WTC11 (cell line): ENCODE measurements around the gene RBM44. TPM values are rescaled to one million over a fixed set of nuclear protein-coding genes. Genes with fewer than 3 reads are reported as not detected.

Experiments used
- ATAC-seq: fragments of 200-7000 bp; cut with Tn5 transposase; 2 replicates; pipeline ENCODE4 v1.10.0; 2021; ENCODE audit warnings: mild to moderate bottlenecking, moderate library complexity
- CTCF ChIA-PET: fragments of 300-600 bp; sonication (Branson Sonifier 250); formaldehyde crosslinking; loops from one replicate; lab custom pipeline; 2021; ENCODE audit warnings: antibody characterized with exemption; lab: Charles Lee
- POLR2A ChIA-PET: fragments of 350-600 bp; sonication (Branson Sonifier 250); formaldehyde crosslinking; loops from one replicate; lab custom pipeline; 2021; ENCODE audit warnings: antibody characterized with exemption; lab: Charles Lee
- DNase-seq: peaks from one replicate; pipeline ENCODE4 v3.0.0; 2021; ENCODE audit warnings: low spot score
- H3K27ac Mint-ChIP-seq: 2 replicates; pipeline ENCODE4 v1.8.0; 2021; ENCODE audit warnings: mixed read lengths
- H3K27me3 Mint-ChIP-seq: 2 replicates; pipeline ENCODE4 v1.8.0; 2021; ENCODE audit warnings: low read depth, mild to moderate bottlenecking, moderate library complexity, mixed read lengths
- H3K36me3 Mint-ChIP-seq: 2 replicates; pipeline ENCODE4 v1.8.0; 2021; ENCODE audit warnings: mixed read lengths
- H3K4me1 Mint-ChIP-seq: 2 replicates; pipeline ENCODE4 v1.8.0; 2022; ENCODE audit warnings: mixed read lengths
- H3K4me3 Mint-ChIP-seq: 2 replicates; pipeline ENCODE4 v1.8.0; 2021; ENCODE audit warnings: mild to moderate bottlenecking, moderate library complexity, mixed read lengths
- H3K9me3 Mint-ChIP-seq: 2 replicates; pipeline ENCODE4 v1.8.0; 2021; ENCODE audit warnings: mixed read lengths
- CBFB ChIP-seq: sonication (generic); formaldehyde crosslinking; IDR thresholded peaks from 2 replicates; pipeline ENCODE4 v1.8.1; 2022; ENCODE audit warnings: mild to moderate bottlenecking, low read depth, missing genetic modification reagents
- CREB1 ChIP-seq: sonication (generic); formaldehyde crosslinking; IDR thresholded peaks from 2 replicates; pipeline ENCODE4 v1.8.0; 2023; ENCODE audit warnings: mild to moderate bottlenecking, missing genetic modification reagents
- ELF4 ChIP-seq: sonication (generic); formaldehyde crosslinking; IDR thresholded peaks from 2 replicates; pipeline ENCODE4 v1.8.1; 2022; ENCODE audit warnings: low read depth, mild to moderate bottlenecking, moderate library complexity, missing genetic modification reagents
- ETV6 ChIP-seq: sonication (generic); formaldehyde crosslinking; IDR thresholded peaks from 2 replicates; pipeline ENCODE4 v1.8.1; 2022; ENCODE audit warnings: mild to moderate bottlenecking, missing genetic modification reagents
- MYBL2 ChIP-seq: sonication (generic); formaldehyde crosslinking; IDR thresholded peaks from 2 replicates; pipeline ENCODE4 v1.8.1; 2023; ENCODE audit warnings: mild to moderate bottlenecking, moderate library complexity, missing genetic modification reagents
- NFYB ChIP-seq: sonication (generic); formaldehyde crosslinking; conservative IDR thresholded peaks from 2 replicates; pipeline ENCODE4 v1.8.0; 2022; ENCODE audit warnings: low read depth, missing genetic modification reagents
- SMAD3 ChIP-seq: sonication (generic); formaldehyde crosslinking; IDR thresholded peaks from 2 replicates; pipeline ENCODE4 v1.8.0; 2022; ENCODE audit warnings: missing genetic modification reagents, mild to moderate bottlenecking, borderline replicate concordance
- TCF7 ChIP-seq: sonication (generic); formaldehyde crosslinking; IDR thresholded peaks from 2 replicates; pipeline ENCODE4 v1.8.0; 2022; ENCODE audit warnings: mild to moderate bottlenecking, low read depth, missing genetic modification reagents, moderate library complexity
- ZNF671 ChIP-seq: fragments of 250-450 bp; sonication (Bioruptor Pico); IDR thresholded peaks from 2 replicates; pipeline ENCODE4 v1.8.0; 2021; ENCODE audit warnings: mild to moderate bottlenecking
- total RNA-seq: library from RNA; stranded (reverse); gene quantifications from 3 replicates; pipeline ENCODE4 v1.2.3, GENCODE V29; 2021
- TF ChIP-seq, protein P1 (sequence below): sonication (generic); formaldehyde crosslinking; IDR thresholded peaks from 2 replicates; pipeline ENCODE4 v1.8.1; 2023; ENCODE audit warnings: mild to moderate bottlenecking, missing genetic modification reagents, moderate library complexity
- TF ChIP-seq, protein P2 (sequence below): sonication (generic); formaldehyde crosslinking; IDR thresholded peaks from 2 replicates; pipeline ENCODE4 v1.8.1; 2022; ENCODE audit warnings: low read depth, missing genetic modification reagents, borderline replicate concordance
- TF ChIP-seq, protein P3 (sequence below): fragments of 250-450 bp; sonication (Bioruptor Pico); conservative IDR thresholded peaks from 2 replicates; pipeline ENCODE4 v1.9.0; 2021; ENCODE audit warnings: mild to moderate bottlenecking
- TF ChIP-seq, protein P4 (sequence below): sonication (generic); formaldehyde crosslinking; IDR thresholded peaks from 2 replicates; pipeline ENCODE4 v1.8.0; 2022; ENCODE audit warnings: mild to moderate bottlenecking, missing genetic modification reagents
- TF ChIP-seq, protein P5 (sequence below): sonication (generic); formaldehyde crosslinking; IDR thresholded peaks from 2 replicates; pipeline ENCODE4 v1.8.1; 2023; ENCODE audit warnings: mild to moderate bottlenecking, missing genetic modification reagents, borderline replicate concordance
- TF ChIP-seq, protein P6 (sequence below): sonication (generic); formaldehyde crosslinking; IDR thresholded peaks from 2 replicates; pipeline ENCODE4 v1.8.0; 2022; ENCODE audit warnings: missing genetic modification reagents

The RBM44 gene
- total RNA-seq, 1 experiment from 2014 or later = 1.3 TPM

DNA sequence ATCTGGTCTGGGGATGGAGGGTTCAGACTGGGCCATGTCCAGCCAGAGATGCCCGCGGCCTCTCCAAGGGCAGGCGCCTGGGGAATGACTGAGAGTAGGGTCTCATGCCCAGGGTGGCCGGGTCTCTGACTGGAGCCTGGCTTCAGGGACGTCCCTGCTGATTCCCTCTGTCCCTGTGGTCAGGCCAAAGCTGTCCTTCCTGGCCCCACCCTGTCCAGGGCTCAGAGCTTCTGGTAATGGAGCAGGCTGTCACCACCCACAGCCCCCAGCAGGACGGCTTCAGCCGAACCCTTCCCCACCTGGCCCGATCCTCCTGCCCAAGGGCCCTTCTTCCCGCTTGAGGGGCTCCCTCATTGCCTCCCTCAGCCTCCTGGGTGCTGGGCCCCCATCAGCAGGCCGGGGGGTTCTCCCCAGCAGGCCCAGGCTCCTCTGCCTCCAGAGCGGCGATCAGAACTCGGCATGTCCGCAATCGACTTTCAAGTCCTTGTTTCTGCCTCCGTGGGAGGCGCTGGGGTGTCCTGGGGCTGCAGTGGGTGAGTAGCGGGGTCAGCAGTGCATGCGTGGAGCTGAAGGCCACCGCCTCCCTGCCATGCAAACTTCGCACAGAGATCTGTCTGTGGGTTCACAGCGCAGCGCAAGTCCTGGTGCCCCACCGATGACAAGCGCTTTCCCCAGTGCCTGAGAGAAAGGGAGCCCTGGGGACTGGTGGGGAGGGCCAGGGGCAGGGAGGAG lies 79.2 kb downstream of the RBM44 start (continued):
- no peak for TF ChIP-seq CBFB (CRISPR knock-in tag)

DNA sequence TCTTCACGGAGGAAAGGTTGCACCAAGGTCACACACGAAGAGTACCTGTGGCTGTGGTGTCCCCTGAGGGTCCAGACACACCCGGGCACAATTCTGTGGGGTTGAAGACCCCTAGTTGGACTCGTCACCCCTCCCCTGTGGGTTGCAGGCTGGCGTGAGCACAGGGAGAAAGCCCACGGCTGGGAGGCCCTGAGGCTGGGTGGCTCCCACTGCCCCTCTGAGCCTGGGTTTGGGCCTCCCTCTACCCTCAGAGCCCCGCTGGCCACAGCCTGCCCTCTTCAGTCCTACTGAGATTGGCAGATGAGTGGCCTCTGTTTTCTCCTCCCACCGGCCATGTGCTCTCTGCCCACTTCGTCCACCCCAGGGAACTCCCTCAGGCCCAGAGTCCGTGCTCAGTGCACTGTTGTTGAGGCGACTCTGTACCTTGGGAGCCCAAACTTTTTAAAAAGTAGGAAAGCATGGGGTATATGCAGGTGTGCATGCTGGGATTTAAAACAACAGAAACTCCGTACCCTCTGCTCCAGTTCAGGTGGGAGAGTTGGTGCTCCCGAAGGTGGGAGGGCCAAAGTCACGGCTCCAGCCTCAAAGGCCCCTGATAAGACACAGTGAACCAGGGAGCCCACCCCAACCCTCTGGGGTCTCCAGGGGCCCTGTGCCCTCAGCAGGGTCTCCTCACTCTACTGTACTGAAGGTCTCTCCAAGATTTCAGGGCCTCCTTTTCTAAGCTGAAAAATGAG lies 79.9 kb downstream of the RBM44 start:
- peak; percentile 4 for DNase-seq
- H3K9me3 Mint-ChIP-seq = peaks cover 3% of the 10 kb centered on the region; the same call in 1 of the 2 replicates
- ChIA-PET CTCF (no interaction called here), POLR2A (no interaction called here)
- no peak for ATAC-seq
- no peaks in the 10 kb centered on the region for H3K27me3 Mint-ChIP-seq
- peaks cover 7% of the 10 kb centered on the region for H3K4me1 Mint-ChIP-seq
- no peaks in the 10 kb centered on the region for H3K36me3 Mint-ChIP-seq
- TF ChIP-seq SMAD3 (no peak), ZNF671 (no peak), ETV6 (CRISPR knock-in tag) (no peak), NFYB (CRISPR knock-in tag) (no peak)
- TF ChIP-seq, protein P1, sequence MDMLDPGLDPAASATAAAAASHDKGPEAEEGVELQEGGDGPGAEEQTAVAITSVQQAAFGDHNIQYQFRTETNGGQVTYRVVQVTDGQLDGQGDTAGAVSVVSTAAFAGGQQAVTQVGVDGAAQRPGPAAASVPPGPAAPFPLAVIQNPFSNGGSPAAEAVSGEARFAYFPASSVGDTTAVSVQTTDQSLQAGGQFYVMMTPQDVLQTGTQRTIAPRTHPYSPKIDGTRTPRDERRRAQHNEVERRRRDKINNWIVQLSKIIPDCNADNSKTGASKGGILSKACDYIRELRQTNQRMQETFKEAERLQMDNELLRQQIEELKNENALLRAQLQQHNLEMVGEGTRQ = no peak
- TF ChIP-seq, protein P2, sequence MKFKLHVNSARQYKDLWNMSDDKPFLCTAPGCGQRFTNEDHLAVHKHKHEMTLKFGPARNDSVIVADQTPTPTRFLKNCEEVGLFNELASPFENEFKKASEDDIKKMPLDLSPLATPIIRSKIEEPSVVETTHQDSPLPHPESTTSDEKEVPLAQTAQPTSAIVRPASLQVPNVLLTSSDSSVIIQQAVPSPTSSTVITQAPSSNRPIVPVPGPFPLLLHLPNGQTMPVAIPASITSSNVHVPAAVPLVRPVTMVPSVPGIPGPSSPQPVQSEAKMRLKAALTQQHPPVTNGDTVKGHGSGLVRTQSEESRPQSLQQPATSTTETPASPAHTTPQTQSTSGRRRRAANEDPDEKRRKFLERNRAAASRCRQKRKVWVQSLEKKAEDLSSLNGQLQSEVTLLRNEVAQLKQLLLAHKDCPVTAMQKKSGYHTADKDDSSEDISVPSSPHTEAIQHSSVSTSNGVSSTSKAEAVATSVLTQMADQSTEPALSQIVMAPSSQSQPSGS (CRISPR knock-in tag) = no peak
- TF ChIP-seq, protein P3, sequence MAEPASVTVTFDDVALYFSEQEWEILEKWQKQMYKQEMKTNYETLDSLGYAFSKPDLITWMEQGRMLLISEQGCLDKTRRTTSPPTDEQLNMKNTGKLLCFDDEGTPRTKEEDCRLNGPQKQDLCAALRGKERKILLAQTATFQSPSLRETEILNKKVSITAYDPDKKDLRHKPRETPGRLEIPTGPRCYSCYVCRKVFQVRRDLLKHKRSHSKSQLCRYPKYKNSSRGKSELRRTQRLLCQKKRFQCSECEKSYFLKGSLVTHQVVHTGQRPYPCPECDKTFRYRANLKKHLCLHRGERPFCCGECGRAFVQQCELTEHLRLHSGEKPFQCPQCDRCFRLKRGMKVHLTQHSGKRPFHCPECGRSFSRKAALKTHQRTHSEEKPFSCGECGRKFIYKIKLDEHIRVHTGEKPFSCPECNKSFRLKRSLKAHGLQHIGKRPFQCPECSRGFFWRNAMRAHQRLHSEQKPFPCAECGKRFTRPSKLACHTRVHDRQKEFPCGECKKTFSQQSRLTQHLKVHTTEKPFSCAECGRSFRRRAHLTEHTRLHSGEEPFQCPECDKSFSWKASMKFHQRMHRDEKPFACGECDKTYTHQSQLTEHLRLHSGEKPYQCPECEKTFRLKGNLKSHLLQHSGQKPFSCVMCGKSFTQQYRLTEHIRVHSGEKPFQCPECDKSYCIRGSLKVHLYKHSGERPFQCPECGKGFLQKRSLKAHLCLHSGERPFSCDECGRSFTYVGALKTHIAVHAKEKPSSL (CRISPR knock-in tag) = no peak
- no peak overlapping the region for H3K4me3 Mint-ChIP-seq
- H3K27ac Mint-ChIP-seq = no peak overlapping the region

DNA sequence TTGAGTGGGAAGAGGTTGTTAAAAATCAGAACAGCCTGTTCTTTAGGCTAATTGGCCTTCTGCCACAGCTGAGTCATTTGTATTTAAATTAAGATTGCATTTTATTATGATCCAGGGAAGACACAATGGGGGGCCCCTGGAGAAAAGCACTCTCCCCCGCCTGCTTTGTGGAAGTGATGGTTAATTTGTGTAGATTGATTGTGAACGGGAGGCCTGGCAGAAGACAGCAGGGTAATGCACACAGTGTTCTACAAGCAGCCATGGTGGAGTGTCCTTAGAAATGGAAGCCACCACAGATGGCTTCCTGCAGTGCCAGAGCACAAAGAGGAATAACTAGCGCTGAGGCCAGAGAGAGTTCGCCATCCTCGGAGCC lies 80.5 kb downstream of the RBM44 start:
- Mint-ChIP-seq H3K4me1 (peaks cover 7% of the 10 kb centered on the region), H3K4me3 (no peak overlapping the region), H3K36me3 (no peaks in the 10 kb centered on the region), H3K27ac (peak overlapping the region; percentile 60; the same call in 1 of the 2 replicates), H3K9me3 (peaks cover 3% of the 10 kb centered on the region; the same call in 1 of the 2 replicates), H3K27me3 (no peaks in the 10 kb centered on the region)
- ChIA-PET CTCF (no interaction called here), POLR2A (no interaction called here)
- no peak for TF ChIP-seq MYBL2
- TF ChIP-seq ELF4 (CRISPR knock-in tag) = no peak
- ATAC-seq = no peak
- peak; percentile 2 for DNase-seq

DNA sequence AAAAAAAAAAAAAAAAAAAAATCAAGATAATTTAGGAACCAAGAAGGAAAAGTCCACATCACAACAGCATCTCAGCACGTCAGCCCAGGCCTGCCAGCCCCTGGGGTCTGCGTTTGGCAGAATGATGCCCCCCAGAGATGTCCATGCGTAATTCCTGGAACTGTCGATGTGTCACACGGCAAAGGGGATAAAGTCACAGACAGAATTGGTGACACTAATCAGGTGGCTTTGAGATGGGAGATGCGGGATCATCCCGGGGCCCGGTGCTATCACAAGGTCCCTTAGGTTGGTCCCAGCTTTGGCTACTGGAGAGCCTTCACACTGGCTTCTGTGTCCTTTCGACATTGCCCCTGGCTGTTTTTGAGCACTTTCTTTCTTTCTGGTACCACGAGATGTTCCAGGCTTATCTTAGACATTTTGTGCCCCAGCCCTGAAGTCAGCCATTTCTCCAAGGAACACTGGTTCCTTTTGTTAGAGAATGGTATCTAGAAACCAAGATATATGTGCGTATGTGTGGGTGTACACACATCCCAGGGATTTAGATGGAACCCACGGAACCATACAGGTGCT lies 81.5 kb downstream of the RBM44 start:
- no peak for ATAC-seq
- ChIA-PET POLR2A (no interaction called here), CTCF (no interaction called here)
- Mint-ChIP-seq H3K27me3 (no peaks in the 10 kb centered on the region), H3K9me3 (peaks cover 3% of the 10 kb centered on the region; the same call in 1 of the 2 replicates), H3K27ac (no peak overlapping the region), H3K36me3 (no peaks in the 10 kb centered on the region), H3K4me3 (no peak overlapping the region), H3K4me1 (peaks cover 7% of the 10 kb centered on the region)
- DNase-seq = peak; percentile 2
- TF ChIP-seq, protein P4, sequence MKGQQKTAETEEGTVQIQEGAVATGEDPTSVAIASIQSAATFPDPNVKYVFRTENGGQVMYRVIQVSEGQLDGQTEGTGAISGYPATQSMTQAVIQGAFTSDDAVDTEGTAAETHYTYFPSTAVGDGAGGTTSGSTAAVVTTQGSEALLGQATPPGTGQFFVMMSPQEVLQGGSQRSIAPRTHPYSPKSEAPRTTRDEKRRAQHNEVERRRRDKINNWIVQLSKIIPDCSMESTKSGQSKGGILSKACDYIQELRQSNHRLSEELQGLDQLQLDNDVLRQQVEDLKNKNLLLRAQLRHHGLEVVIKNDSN (CRISPR knock-in tag) = no peak
- TF ChIP-seq, protein P5, sequence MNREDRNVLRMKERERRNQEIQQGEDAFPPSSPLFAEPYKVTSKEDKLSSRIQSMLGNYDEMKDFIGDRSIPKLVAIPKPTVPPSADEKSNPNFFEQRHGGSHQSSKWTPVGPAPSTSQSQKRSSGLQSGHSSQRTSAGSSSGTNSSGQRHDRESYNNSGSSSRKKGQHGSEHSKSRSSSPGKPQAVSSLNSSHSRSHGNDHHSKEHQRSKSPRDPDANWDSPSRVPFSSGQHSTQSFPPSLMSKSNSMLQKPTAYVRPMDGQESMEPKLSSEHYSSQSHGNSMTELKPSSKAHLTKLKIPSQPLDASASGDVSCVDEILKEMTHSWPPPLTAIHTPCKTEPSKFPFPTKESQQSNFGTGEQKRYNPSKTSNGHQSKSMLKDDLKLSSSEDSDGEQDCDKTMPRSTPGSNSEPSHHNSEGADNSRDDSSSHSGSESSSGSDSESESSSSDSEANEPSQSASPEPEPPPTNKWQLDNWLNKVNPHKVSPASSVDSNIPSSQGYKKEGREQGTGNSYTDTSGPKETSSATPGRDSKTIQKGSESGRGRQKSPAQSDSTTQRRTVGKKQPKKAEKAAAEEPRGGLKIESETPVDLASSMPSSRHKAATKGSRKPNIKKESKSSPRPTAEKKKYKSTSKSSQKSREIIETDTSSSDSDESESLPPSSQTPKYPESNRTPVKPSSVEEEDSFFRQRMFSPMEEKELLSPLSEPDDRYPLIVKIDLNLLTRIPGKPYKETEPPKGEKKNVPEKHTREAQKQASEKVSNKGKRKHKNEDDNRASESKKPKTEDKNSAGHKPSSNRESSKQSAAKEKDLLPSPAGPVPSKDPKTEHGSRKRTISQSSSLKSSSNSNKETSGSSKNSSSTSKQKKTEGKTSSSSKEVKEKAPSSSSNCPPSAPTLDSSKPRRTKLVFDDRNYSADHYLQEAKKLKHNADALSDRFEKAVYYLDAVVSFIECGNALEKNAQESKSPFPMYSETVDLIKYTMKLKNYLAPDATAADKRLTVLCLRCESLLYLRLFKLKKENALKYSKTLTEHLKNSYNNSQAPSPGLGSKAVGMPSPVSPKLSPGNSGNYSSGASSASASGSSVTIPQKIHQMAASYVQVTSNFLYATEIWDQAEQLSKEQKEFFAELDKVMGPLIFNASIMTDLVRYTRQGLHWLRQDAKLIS = no peak
- TF ChIP-seq CREB1 (CRISPR knock-in tag) = no peak
- TF ChIP-seq, protein P6, sequence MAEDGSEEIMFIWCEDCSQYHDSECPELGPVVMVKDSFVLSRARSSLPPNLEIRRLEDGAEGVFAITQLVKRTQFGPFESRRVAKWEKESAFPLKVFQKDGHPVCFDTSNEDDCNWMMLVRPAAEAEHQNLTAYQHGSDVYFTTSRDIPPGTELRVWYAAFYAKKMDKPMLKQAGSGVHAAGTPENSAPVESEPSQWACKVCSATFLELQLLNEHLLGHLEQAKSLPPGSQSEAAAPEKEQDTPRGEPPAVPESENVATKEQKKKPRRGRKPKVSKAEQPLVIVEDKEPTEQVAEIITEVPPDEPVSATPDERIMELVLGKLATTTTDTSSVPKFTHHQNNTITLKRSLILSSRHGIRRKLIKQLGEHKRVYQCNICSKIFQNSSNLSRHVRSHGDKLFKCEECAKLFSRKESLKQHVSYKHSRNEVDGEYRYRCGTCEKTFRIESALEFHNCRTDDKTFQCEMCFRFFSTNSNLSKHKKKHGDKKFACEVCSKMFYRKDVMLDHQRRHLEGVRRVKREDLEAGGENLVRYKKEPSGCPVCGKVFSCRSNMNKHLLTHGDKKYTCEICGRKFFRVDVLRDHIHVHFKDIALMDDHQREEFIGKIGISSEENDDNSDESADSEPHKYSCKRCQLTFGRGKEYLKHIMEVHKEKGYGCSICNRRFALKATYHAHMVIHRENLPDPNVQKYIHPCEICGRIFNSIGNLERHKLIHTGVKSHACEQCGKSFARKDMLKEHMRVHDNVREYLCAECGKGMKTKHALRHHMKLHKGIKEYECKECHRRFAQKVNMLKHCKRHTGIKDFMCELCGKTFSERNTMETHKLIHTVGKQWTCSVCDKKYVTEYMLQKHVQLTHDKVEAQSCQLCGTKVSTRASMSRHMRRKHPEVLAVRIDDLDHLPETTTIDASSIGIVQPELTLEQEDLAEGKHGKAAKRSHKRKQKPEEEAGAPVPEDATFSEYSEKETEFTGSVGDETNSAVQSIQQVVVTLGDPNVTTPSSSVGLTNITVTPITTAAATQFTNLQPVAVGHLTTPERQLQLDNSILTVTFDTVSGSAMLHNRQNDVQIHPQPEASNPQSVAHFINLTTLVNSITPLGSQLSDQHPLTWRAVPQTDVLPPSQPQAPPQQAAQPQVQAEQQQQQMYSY (CRISPR knock-in tag) = no peak
- TF ChIP-seq ELF4 (CRISPR knock-in tag) = no peak
- no peak for TF ChIP-seq TCF7 (CRISPR knock-in tag)
